Mucosa of rectum (tissue), 2 donors: ENCODE data around the gene PARD3B.

ENCODE experiments used
- H3K27ac ChIP-seq, 2 donors: one replicate each; pipeline ENCODE4 v1.7.0; 2013; ENCODE audit warnings: inconsistent platforms in 2 of 2, low read depth in 2 of 2, low read length in 2 of 2
- H3K27me3 ChIP-seq, 2 donors: one replicate each; pipeline ENCODE4 v1.7.0; 2013; ENCODE audit warnings: low read length in 2 of 2; ENCODE audit not compliant: control insufficient read depth in 2 of 2, insufficient read depth in 2 of 2
- H3K36me3 ChIP-seq, 2 donors: one replicate each; pipeline ENCODE4 v1.7.0; 2013; ENCODE audit warnings: low read length in 2 of 2; ENCODE audit not compliant: control insufficient read depth in 2 of 2, insufficient read depth in 2 of 2
- H3K4me1 ChIP-seq, 2 donors: one replicate each; pipeline ENCODE4 v1.7.0; 2013; ENCODE audit warnings: low read length in 2 of 2, mild to moderate bottlenecking in 1 of 2; ENCODE audit not compliant: control insufficient read depth in 2 of 2, insufficient read depth in 2 of 2
- H3K4me3 ChIP-seq, 2 donors: one replicate each; pipeline ENCODE4 v1.7.0; 2013; ENCODE audit warnings: low read length in 2 of 2
- H3K9ac ChIP-seq, 2 donors: one replicate each; pipeline ENCODE4 v1.7.0; 2013; ENCODE audit warnings: low read length in 2 of 2, low read depth in 1 of 2, mild to moderate bottlenecking in 1 of 2
- H3K9me3 ChIP-seq, 2 donors: one replicate each; pipeline ENCODE4 v1.7.0; 2013; ENCODE audit warnings: low read length in 2 of 2; ENCODE audit not compliant: control insufficient read depth in 2 of 2
- donor health status: healthy.
- donor health status: Normal muscosa, but diverticular disease.

Gene PARD3B

DNA sequence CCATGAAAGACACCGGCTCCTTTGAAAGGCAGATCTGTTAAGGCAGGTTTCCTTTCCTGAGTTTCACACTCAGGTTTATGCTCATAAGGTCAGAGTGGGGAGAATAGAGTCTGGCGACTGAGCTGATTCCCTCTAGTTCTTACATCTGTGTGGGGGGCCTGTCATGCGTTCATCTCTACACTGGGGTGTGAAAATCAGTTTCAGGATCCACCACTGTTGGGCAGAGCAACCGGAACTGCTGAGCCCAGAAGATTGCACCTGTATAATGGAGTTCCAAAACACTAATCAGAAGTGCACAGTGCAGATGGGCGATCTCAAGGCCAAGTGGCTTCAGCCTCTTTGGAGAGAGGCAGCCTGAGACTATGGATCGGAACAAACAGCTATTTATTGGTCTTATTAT, 955.7 kb downstream of the PARD3B start:
- H3K27ac ChIP-seq = no peak overlapping the region
- H3K9me3 ChIP-seq = no peaks in the 10 kb centered on the region
- H3K4me3 ChIP-seq = no peak overlapping the region
- H3K4me1 ChIP-seq = peaks cover 0 to 6% of the 10 kb centered on the region in 2 donors
- H3K27me3 ChIP-seq = no peaks in the 10 kb centered on the region
- H3K36me3 ChIP-seq = no peaks in the 10 kb centered on the region
- H3K9ac ChIP-seq = no peak overlapping the region

GRCh38 chr2:205501826-205502225, 956.6 kb downstream of the PARD3B start:
- Histone ChIP-seq H3K9me3 (no peaks in the 10 kb centered on the region), H3K4me3 (no peak overlapping the region), H3K9ac (no peak overlapping the region), H3K27ac (no peak overlapping the region), H3K4me1 (peaks cover 0 to 6% of the 10 kb centered on the region in 2 donors), H3K36me3 (no peaks in the 10 kb centered on the region), H3K27me3 (no peaks in the 10 kb centered on the region)

- Histone ChIP-seq H3K27me3 (no peaks in the 10 kb centered on the region), H3K36me3 (no peaks in the 10 kb centered on the region), H3K4me3 (no peak overlapping the region), H3K9ac (no peak overlapping the region), H3K4me1 (no peaks in the 10 kb centered on the region), H3K27ac (no peak overlapping the region), H3K9me3 (no peaks in the 10 kb centered on the region)
Observed at GRCh38 chr2:205505371-205505770, 960.1 kb downstream of the PARD3B start.

DNA sequence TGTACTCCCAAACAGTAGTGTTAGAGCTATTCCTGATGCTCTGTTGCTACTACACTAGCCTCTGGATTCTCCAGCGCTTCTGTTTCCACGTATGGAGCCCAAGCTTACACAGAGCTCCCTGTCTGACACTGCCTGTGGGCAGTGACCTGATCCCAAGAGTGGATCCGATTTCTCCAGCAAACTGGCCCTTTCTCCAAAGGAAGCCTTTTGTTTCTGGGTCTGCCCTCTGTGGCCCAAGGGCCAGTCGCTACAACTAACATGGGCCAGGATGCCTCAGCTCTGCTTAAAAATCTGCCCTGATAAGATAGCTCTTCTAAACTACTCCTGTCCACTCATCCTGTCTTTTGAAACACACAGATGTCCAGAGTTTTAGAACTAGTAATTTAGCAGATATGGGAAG, 964.4 kb downstream of the PARD3B start:
- Histone ChIP-seq H3K27me3 (no peaks in the 10 kb centered on the region), H3K27ac (no peak overlapping the region), H3K9ac (no peak overlapping the region)

DNA sequence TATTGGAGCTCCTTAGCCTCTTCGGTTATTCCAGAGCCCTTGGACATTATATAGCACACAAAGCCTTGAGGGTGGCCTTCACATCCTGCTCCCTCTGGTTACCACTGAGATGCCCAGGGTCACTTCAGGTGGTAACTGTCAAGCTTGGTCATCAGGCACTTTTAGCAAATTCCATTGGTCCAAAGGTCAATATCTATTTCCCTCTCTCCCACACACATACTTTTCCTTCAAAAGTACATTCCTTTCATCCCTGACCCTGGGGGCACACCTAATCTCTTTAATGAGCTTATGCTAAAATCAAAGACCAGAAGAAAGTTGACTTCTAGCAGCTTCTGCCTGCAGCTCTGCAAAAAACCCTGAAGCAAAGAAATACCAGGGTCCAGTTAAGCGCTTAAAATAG, 965.1 kb downstream of the PARD3B start:
- Histone ChIP-seq H3K36me3 (no peaks in the 10 kb centered on the region), H3K9ac (no peak overlapping the region), H3K27ac (no peak overlapping the region), H3K4me3 (no peak overlapping the region), H3K9me3 (no peaks in the 10 kb centered on the region), H3K27me3 (no peaks in the 10 kb centered on the region), H3K4me1 (no peaks in the 10 kb centered on the region)

More for the DNA sequence above, 964.4 kb downstream of the PARD3B start:
- Histone ChIP-seq H3K36me3 (no peaks in the 10 kb centered on the region), H3K9me3 (no peaks in the 10 kb centered on the region), H3K4me3 (no peak overlapping the region), H3K4me1 (no peaks in the 10 kb centered on the region)

- H3K4me1 ChIP-seq = no peaks in the 10 kb centered on the region
- no peaks in the 10 kb centered on the region for H3K9me3 ChIP-seq
- no peaks in the 10 kb centered on the region for H3K27me3 ChIP-seq
- no peak overlapping the region for H3K9ac ChIP-seq
- no peak overlapping the region for H3K4me3 ChIP-seq
- H3K27ac ChIP-seq = no peak overlapping the region
- no peaks in the 10 kb centered on the region for H3K36me3 ChIP-seq
Observed at GRCh38 chr2:205511221-205511620, 965.9 kb downstream of the PARD3B start.

DNA sequence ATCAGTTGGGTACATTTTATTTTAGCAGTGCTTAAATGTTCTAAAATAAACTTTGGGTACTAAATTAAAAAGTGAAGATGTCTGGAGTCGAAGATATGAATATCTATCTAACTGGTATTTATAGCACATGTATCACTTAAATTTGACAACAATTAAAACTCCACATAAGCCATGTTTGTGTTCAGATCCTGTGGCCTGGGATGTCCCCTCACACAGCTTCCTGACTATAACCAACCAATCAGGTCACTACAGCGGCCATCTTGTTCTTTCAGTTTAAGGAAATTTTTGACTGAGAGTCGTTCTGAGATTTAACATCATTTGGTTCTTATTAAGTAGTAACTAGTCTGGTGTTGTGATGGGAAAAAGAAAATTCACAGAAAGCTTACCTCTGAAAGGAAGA, 966.4 kb downstream of the PARD3B start:
- no peaks in the 10 kb centered on the region for H3K4me1 ChIP-seq
- H3K36me3 ChIP-seq = no peaks in the 10 kb centered on the region
- H3K27me3 ChIP-seq = no peaks in the 10 kb centered on the region
- no peaks in the 10 kb centered on the region for H3K9me3 ChIP-seq
- no peak overlapping the region for H3K9ac ChIP-seq
- H3K27ac ChIP-seq = no peak overlapping the region
- no peak overlapping the region for H3K4me3 ChIP-seq

DNA sequence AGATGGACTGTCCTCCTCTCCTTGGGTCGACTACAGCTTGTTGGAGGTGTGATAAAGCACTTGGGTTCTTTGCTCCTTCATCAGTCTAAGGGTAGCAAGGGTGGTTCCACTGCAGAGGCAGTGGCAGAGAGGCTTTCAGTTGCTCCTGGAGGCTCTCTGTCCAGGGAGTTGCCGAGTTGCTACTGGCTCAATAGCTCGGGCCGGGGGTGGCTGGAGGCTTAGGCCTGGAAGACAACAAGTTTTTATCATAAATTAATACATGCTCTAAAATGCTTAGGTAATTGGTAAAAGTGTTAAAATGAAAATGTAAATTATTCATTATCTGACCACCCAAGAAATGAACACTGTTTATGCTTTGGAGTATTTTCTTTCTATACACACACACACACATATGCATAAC, 975.0 kb downstream of the PARD3B start:
- H3K4me3 ChIP-seq = no peak overlapping the region
- H3K4me1 ChIP-seq = no peaks in the 10 kb centered on the region
- H3K36me3 ChIP-seq = no peaks in the 10 kb centered on the region
- H3K9me3 ChIP-seq = peaks cover 0 to 2% of the 10 kb centered on the region in 2 donors
- no peaks in the 10 kb centered on the region for H3K27me3 ChIP-seq
- no peak overlapping the region for H3K27ac ChIP-seq
- no peak overlapping the region for H3K9ac ChIP-seq

DNA sequence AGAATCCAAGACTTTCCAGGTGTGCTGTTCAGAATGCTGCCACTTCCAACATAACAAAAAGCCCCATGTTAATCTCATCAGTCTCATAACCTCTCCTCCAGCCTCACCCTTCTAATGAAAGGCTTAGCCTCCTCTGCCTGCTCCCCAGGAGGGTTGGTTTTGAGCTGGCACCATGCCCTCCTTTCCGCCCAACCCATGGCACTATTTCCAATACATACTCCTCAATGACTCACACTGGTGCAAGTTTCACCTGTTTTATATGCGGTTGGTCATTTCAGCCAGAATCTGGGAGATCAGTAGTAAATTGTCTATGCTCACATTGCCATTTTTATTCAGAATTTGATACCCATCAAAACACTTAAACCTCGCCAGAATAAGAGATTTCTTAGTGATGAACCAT, 979.4 kb downstream of the PARD3B start:
- no peaks in the 10 kb centered on the region for H3K27me3 ChIP-seq
- H3K4me1 ChIP-seq = no peaks in the 10 kb centered on the region
- H3K36me3 ChIP-seq = no peaks in the 10 kb centered on the region
- H3K4me3 ChIP-seq = no peak overlapping the region
- no peaks in the 10 kb centered on the region for H3K9me3 ChIP-seq
- H3K9ac ChIP-seq = no peak overlapping the region
- no peak overlapping the region for H3K27ac ChIP-seq

- Histone ChIP-seq H3K4me3 (no peak overlapping the region), H3K27ac (no peak overlapping the region), H3K27me3 (no peaks in the 10 kb centered on the region), H3K4me1 (no peaks in the 10 kb centered on the region), H3K36me3 (no peaks in the 10 kb centered on the region), H3K9ac (no peak overlapping the region), H3K9me3 (no peaks in the 10 kb centered on the region)
Observed at GRCh38 chr2:205527801-205528200, 982.5 kb downstream of the PARD3B start.

GRCh38 chr2:205531072-205531471, 985.8 kb downstream of the PARD3B start:
- Histone ChIP-seq H3K36me3 (no peaks in the 10 kb centered on the region), H3K27ac (no peak overlapping the region)

More at GRCh38 chr2:205531072-205531471, 985.8 kb downstream of the PARD3B start:
- Histone ChIP-seq H3K27me3 (no peaks in the 10 kb centered on the region), H3K4me3 (no peak overlapping the region), H3K9me3 (no peaks in the 10 kb centered on the region), H3K4me1 (no peaks in the 10 kb centered on the region), H3K9ac (no peak overlapping the region)
